GM19099 (cell line): ENCODE results near the gene NACC1.

Source experiments
- POLR2A ChIP-seq: IDR thresholded peaks from 3 replicates; pipeline ENCODE4 v1.6.1; 2011; ENCODE audit warnings: low read depth; ENCODE audit not compliant: insufficient read length; ENCODE audit errors: extremely low read depth

NACC1 gene

GRCh38 chr19:13117772-13118423 lies at the start of gene NACC1:
NACC1 (plus strand) TSS chr19:13118264; CDS start chr19:13135208, 16,944 bp downstream.
- peak; percentile 64 for TF ChIP-seq POLR2A

- TF ChIP-seq POLR2A: no peak
These were observed 48.4 kb upstream of the NACC1 start for GRCh38 chr19:13069415-13070359.

- no peak for TF ChIP-seq POLR2A
These were observed 47.5 kb upstream of the NACC1 start for GRCh38 chr19:13070425-13071140.

GRCh38 chr19:13071444-13072187 lies 46.4 kb upstream of the NACC1 start:
- no peak for TF ChIP-seq POLR2A

GRCh38 chr19:13072188-13072908 lies 45.7 kb upstream of the NACC1 start:
- no peak for TF ChIP-seq POLR2A

- no peak for TF ChIP-seq POLR2A
These were observed 44.8 kb upstream of the NACC1 start for GRCh38 chr19:13073263-13073662.

GRCh38 chr19:13074378-13074777 lies 43.7 kb upstream of the NACC1 start:
- TF ChIP-seq POLR2A: no peak

- no peak for TF ChIP-seq POLR2A
These were observed 41.7 kb upstream of the NACC1 start for GRCh38 chr19:13076320-13076719.

GRCh38 chr19:13076787-13077186 lies 41.3 kb upstream of the NACC1 start:
- TF ChIP-seq POLR2A: no peak

- TF ChIP-seq POLR2A: no peak
These were observed 40.8 kb upstream of the NACC1 start for GRCh38 chr19:13077240-13077639.

GRCh38 chr19:13078381-13078780 lies 39.7 kb upstream of the NACC1 start:
- no peak for TF ChIP-seq POLR2A

- no peak for TF ChIP-seq POLR2A
These were observed 39.0 kb upstream of the NACC1 start for GRCh38 chr19:13078897-13079541.

GRCh38 chr19:13079542-13079986 lies 38.5 kb upstream of the NACC1 start:
- TF ChIP-seq POLR2A: no peak
